SK-N-SH (cell line): ENCODE results near the gene DGCR6L. TPM values are rescaled to one million over a fixed set of nuclear protein-coding genes. Genes with fewer than 3 reads are reported as not detected.
"Not testable (repeated sequence)": the region's sequence is repeated elsewhere in the genome, so short reads cannot be mapped to it uniquely, and the experiment has no call there.

Source experiments
- CTCF ChIA-PET: fragments of 300-600, 350-600 bp; formaldehyde crosslinking; extraction: SDS; loops from one replicate; lab custom pipeline; 2021; lab: Yijun Ruan, JAX
- POLR2A ChIA-PET: fragments of 350-600 bp; sonication (Branson Sonifier 250); formaldehyde crosslinking; extraction: SDS; loops from one replicate; lab custom pipeline; 2020; ENCODE audit warnings: antibody characterized with exemption, inconsistent platforms; lab: Yijun Ruan, JAX
- DNase-seq: peaks from one replicate; pipeline ENCODE4 v3.0.0; 2012
- H2AFZ ChIP-seq: fragments of 200-600 bp; sonication (generic); 2 replicates; pipeline ENCODE4 v1.8.1; 2016; ENCODE audit warnings: antibody characterized with exemption, mild to moderate bottlenecking, low read depth
- H3F3A ChIP-seq: fragments of 200-600 bp; sonication (generic); replicated peaks from 2 replicates; pipeline ENCODE3; 2016; ENCODE audit warnings: antibody characterized with exemption, mild to moderate bottlenecking; ENCODE audit not compliant: insufficient read depth
- H3K27ac ChIP-seq, 2 experiments: fragments of 200-500 bp in 1 of 2; fragments of 200-600 bp in 1 of 2; sonication (Bioruptor generic) in 1 of 2; sonication (generic), shearing (Covaris generic) in 1 of 2; 2 replicates each; pipeline versions ENCODE4 v1.5.1 to v1.6.1; 2014 to 2016; ENCODE audit warnings: low read depth in 2 of 2, inconsistent platforms in 1 of 2, low read length in 1 of 2, mild to moderate bottlenecking in 1 of 2, mixed read lengths in 1 of 2
- H3K27me3 ChIP-seq: fragments of 200-600 bp; sonication (generic), shearing (Covaris generic); 2 replicates; pipeline ENCODE4 v1.6.1; 2016; ENCODE audit warnings: mixed run types; ENCODE audit not compliant: insufficient read depth
- H3K36me3 ChIP-seq, 2 experiments: fragments of 200-500 bp in 1 of 2; fragments of 200-600 bp in 1 of 2; sonication (Bioruptor generic) in 1 of 2; sonication (generic) in 1 of 2; replicated peaks in 1 of 2; 2 replicates each; pipeline versions ENCODE3 to v1.5.1; 2014 to 2016; ENCODE audit warnings: low read length in 1 of 2, mild to moderate bottlenecking in 1 of 2; ENCODE audit not compliant: insufficient read depth in 2 of 2, control insufficient read depth in 1 of 2
- H3K4me1 ChIP-seq, 2 experiments: fragments of 200-500 bp in 1 of 2; fragments of 200-600 bp in 1 of 2; sonication (Bioruptor generic) in 1 of 2; sonication (generic), shearing (Covaris generic) in 1 of 2; 2 replicates each; pipeline versions ENCODE4 v1.5.1 to v1.6.1; 2014 to 2016; ENCODE audit warnings: low read depth in 1 of 2, low read length in 1 of 2, mixed run types in 1 of 2; ENCODE audit not compliant: insufficient read depth in 2 of 2, control insufficient read depth in 1 of 2
- H3K4me2 ChIP-seq: fragments of 200-600 bp; sonication (generic), shearing (Covaris generic); 2 replicates; pipeline ENCODE4 v1.6.1; 2017; ENCODE audit warnings: mixed run types
- H3K4me3 ChIP-seq, 2 experiments: fragments of 200-500 bp in 1 of 2; fragments of 200-600 bp in 1 of 2; sonication (Bioruptor generic) in 1 of 2; sonication (generic), shearing (Covaris generic) in 1 of 2; 2 replicates each; pipeline versions ENCODE4 v1.5.1 to v1.8.1; 2014 to 2016; ENCODE audit warnings: low read depth in 2 of 2, inconsistent platforms in 1 of 2, low read length in 1 of 2, mild to moderate bottlenecking in 1 of 2, mixed read lengths in 1 of 2, moderate library complexity in 1 of 2
- H3K79me2 ChIP-seq: fragments of 200-600 bp; sonication (generic); 2 replicates; pipeline ENCODE4 v1.8.1; 2017; ENCODE audit warnings: mild to moderate bottlenecking; ENCODE audit not compliant: insufficient read depth
- H3K9ac ChIP-seq: fragments of 200-600 bp; sonication (generic); 2 replicates; pipeline ENCODE4 v1.6.1; 2017; ENCODE audit warnings: mixed run types
- H3K9me2 ChIP-seq: fragments of 200-600 bp; sonication (generic); 2 replicates; pipeline ENCODE4 v1.6.1; 2017; ENCODE audit warnings: mixed run types
- H3K9me3 ChIP-seq: fragments of 200-600 bp; sonication (generic); 2 replicates; pipeline ENCODE4 v1.6.1; 2017; ENCODE audit warnings: mixed run types, mild to moderate bottlenecking, moderate library complexity
- H4K20me1 ChIP-seq: fragments of 200-600 bp; sonication (generic); 2 replicates; pipeline ENCODE4 v1.6.1; 2017; ENCODE audit warnings: mild to moderate bottlenecking, mixed run types; ENCODE audit not compliant: insufficient read depth
- CTCF ChIP-seq: fragments of 200-600 bp; sonication (generic); IDR thresholded peaks from 2 replicates; pipeline ENCODE4 v1.6.1; 2017; ENCODE audit warnings: antibody characterized with exemption, mild to moderate bottlenecking, moderate library complexity
- ELF1 ChIP-seq: IDR thresholded peaks from 2 replicates; pipeline ENCODE4 v1.4.0; 2012
- EZH2phosphoT487 ChIP-seq: fragments of 200-600 bp; sonication (generic); IDR thresholded peaks from 2 replicates; pipeline ENCODE4 v1.6.1; 2017; ENCODE audit warnings: low read depth, mixed run types, mild to moderate bottlenecking, antibody characterized with exemption, moderate library complexity, borderline replicate concordance
- FOSL2 ChIP-seq: IDR thresholded peaks from 2 replicates; pipeline ENCODE4 v1.4.0; 2012; ENCODE audit warnings: low read depth, mild to moderate bottlenecking, moderate library complexity, borderline replicate concordance
- FOXJ3 ChIP-seq: sonication (generic); formaldehyde crosslinking; IDR thresholded peaks from 2 replicates; pipeline ENCODE4 v1.5.1; 2020; ENCODE audit warnings: mild to moderate bottlenecking, missing genetic modification reagents
- FOXM1 ChIP-seq: IDR thresholded peaks from 2 replicates; pipeline ENCODE4 v1.4.0; 2012; ENCODE audit warnings: low read depth, mild to moderate bottlenecking
- GATA2 ChIP-seq: sonication (generic); formaldehyde crosslinking; IDR thresholded peaks from 2 replicates; pipeline ENCODE4 v1.5.0; 2020; ENCODE audit warnings: mild to moderate bottlenecking, missing genetic modification reagents
- JUND ChIP-seq: IDR thresholded peaks from 2 replicates; pipeline ENCODE4 v1.4.0; 2012
- MEF2A ChIP-seq: IDR thresholded peaks from 2 replicates; pipeline ENCODE4 v1.4.0; 2012; ENCODE audit warnings: low read depth, borderline replicate concordance
- POLR2AphosphoS5 ChIP-seq: IDR thresholded peaks from 2 replicates; pipeline ENCODE4 v1.6.1; 2012; ENCODE audit warnings: low read depth, low read length
- RAD21 ChIP-seq: IDR thresholded peaks from 2 replicates; pipeline ENCODE4 v1.6.1; 2012; ENCODE audit warnings: mild to moderate bottlenecking, low read length
- TAF1 ChIP-seq: IDR thresholded peaks from 2 replicates; pipeline ENCODE4 v1.6.1; 2012; ENCODE audit warnings: low read depth, mild to moderate bottlenecking, low read length, moderate library complexity, borderline replicate concordance
- USF1 ChIP-seq: IDR thresholded peaks from 2 replicates; pipeline ENCODE4 v1.4.0; 2012; ENCODE audit warnings: low read depth, borderline replicate concordance
- USF2 ChIP-seq: fragments of 150-350 bp; IDR thresholded peaks from 2 replicates; pipeline ENCODE4 v1.6.1; 2017; ENCODE audit warnings: antibody characterized with exemption, low read length, low read depth, borderline replicate concordance
- YY1 ChIP-seq: IDR thresholded peaks from 2 replicates; pipeline ENCODE4 v1.4.0; 2012; ENCODE audit warnings: low read depth, mild to moderate bottlenecking
- ZBTB33 ChIP-seq: IDR thresholded peaks from 2 replicates; pipeline ENCODE4 v1.4.0; 2012; ENCODE audit warnings: low read depth, borderline replicate concordance
- WGBS: methylation state at CpG from one replicate; pipeline ENCODE4 v1.1.6; 2017; ENCODE audit warnings: low lambda C conversion rate; 5-methylcytosine and 5-hydroxymethylcytosine counted together
- polyA plus RNA-seq, 3 experiments: library from polyadenylated mRNA; depleted of rRNA; stranded (reverse); fragments of >200 nt; gene quantifications; 2 replicates each; pipeline ENCODE4 v1.2.3, GENCODE V29; 2012

DGCR6L gene
- polyA plus RNA-seq, 1 of the 3 experiments (the other 2 are of a cell fraction) = 59.8 TPM

- Histone ChIP-seq H3K4me1 (peaks cover 0 to 21% of the 10 kb centered on the region in 2 experiments; a peak in 1 of 4 replicates), H3K4me3 (no peak overlapping the region), H3K79me2 (no peaks in the 10 kb centered on the region)
- no peak for DNase-seq
- TF ChIP-seq CTCF = no peak
- no peak for TF ChIP-seq GATA2
- TF ChIP-seq JUND = no peak
- no peak for TF ChIP-seq USF2
- TF ChIP-seq USF1 = no peak
- TF ChIP-seq POLR2AphosphoS5 = no peak
- TF ChIP-seq FOXJ3 (CRISPR knock-in tag) = no peak
- TF ChIP-seq FOSL2 = no peak
- TF ChIP-seq RAD21 = no peak
- no peak for TF ChIP-seq YY1
- TF ChIP-seq MEF2A = no peak
- no peak for TF ChIP-seq ZBTB33
- no peak for TF ChIP-seq EZH2phosphoT487
- TF ChIP-seq ELF1 = no peak
- no peak for TF ChIP-seq FOXM1
- no peak for TF ChIP-seq TAF1
- TF ChIP-seq, all 33 proteins: peak for 0
- no peaks in the 10 kb centered on the region for H3K9me2 ChIP-seq
- H3K4me2 ChIP-seq = no peak overlapping the region
- peaks cover 8% of the 10 kb centered on the region for H3K27me3 ChIP-seq
- POLR2A ChIA-PET = no interaction called here
- no peak overlapping the region for H3K9ac ChIP-seq
- CTCF ChIA-PET = interaction anchor here (1.1 to 1.9 kb wide), 2 partner anchors 10 to 11 kb away, joined by 3 to 10 read pairs; no protein-coding TSS in a partner anchor
- H3K27ac ChIP-seq = no peak overlapping the region
- H4K20me1 ChIP-seq = no peaks in the 10 kb centered on the region
- H3K9me3 ChIP-seq = no peaks in the 10 kb centered on the region
- H3F3A ChIP-seq = no peaks in the 10 kb centered on the region
- no peaks in the 10 kb centered on the region for H3K36me3 ChIP-seq
- H2AFZ ChIP-seq = no peak overlapping the region
- WGBS = 48% methylated on average over 4 of the region's 21 CpGs
Measured at GRCh38 chr22:20305894-20306645, 13.8 kb downstream of the DGCR6L start.

GRCh38 chr22:20305230-20305893 lies 14.5 kb downstream of the DGCR6L start:
- H3K36me3 ChIP-seq, H3K27ac ChIP-seq, POLR2A ChIA-PET, H3K9ac ChIP-seq, H2AFZ ChIP-seq, H3K79me2 ChIP-seq, H3K9me3 ChIP-seq, DNase-seq, H3F3A ChIP-seq, H4K20me1 ChIP-seq, H3K4me3 ChIP-seq, H3K4me2 ChIP-seq, H3K9me2 ChIP-seq: not testable (repeated sequence)
- 79% methylated on average over 4 of the region's 12 CpGs for WGBS
- H3K4me1 ChIP-seq = peaks cover 0 to 21% of the 10 kb centered on the region in 2 experiments; a peak in 1 of 4 replicates
- CTCF ChIA-PET = interaction anchor here (1.1 kb wide), 1 partner anchor 11 kb away, joined by 3 read pairs; no protein-coding TSS in a partner anchor
- H3K27me3 ChIP-seq = peaks cover 12% of the 10 kb centered on the region
